ENCODE results near the gene SLC18A2. TPM values are rescaled to one million over a fixed set of nuclear protein-coding genes. Genes with fewer than 3 reads are reported as not detected.

Gene SLC18A2
- total RNA-seq, 2 donors from 2014 or later = 1.3 to 1.9 TPM

DNA sequence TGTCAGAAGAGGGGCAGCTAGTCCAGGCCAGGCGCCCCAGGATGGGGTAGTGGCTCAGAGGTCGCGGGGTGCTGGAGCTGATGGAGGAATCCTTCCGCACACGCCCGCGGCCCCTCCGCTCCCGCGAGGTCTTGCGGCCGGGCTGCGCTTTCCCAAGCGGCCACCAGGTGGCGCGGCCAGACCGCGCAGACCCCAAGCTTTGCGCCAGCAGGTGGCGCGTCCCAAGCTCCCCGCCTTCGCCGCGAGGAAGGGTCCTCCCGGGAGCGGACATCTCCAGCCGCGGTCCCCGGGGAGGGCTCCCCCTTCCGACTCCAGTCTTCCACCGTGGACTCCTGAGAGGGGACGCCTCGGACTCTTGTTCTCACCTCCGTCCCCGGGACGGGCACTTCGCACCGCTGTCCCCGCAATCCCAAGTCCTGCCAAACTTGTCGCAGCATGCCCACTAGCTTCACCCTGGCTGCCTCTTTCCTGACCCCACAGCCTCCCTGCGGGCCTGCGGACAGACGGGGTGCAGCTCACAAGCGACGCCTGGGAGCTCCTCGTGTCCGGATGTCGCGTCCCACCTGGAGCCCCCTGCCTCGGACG is 24.2 kb upstream of the SLC18A2 start:
- H3K36me3 ChIP-seq = no peaks in the 10 kb centered on the region
- WGBS = 2% methylated on average over 43 of the region's 52 CpGs
- DNase-seq (ENCODE audit: low spot score) = peak; percentile 46
- TF ChIP-seq POLR2A (IDR thresholded peaks at IDR 0.05) (no peak), POLR2AphosphoS5 (IDR thresholded peaks at IDR 0.05) (no peak)
- TF ChIP-seq, protein P1, sequence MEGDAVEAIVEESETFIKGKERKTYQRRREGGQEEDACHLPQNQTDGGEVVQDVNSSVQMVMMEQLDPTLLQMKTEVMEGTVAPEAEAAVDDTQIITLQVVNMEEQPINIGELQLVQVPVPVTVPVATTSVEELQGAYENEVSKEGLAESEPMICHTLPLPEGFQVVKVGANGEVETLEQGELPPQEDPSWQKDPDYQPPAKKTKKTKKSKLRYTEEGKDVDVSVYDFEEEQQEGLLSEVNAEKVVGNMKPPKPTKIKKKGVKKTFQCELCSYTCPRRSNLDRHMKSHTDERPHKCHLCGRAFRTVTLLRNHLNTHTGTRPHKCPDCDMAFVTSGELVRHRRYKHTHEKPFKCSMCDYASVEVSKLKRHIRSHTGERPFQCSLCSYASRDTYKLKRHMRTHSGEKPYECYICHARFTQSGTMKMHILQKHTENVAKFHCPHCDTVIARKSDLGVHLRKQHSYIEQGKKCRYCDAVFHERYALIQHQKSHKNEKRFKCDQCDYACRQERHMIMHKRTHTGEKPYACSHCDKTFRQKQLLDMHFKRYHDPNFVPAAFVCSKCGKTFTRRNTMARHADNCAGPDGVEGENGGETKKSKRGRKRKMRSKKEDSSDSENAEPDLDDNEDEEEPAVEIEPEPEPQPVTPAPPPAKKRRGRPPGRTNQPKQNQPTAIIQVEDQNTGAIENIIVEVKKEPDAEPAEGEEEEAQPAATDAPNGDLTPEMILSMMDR (IDR thresholded peaks at IDR 0.05) = peak; percentile 99 to 100 (median 100)
- no peaks in the 10 kb centered on the region for H3K9me3 ChIP-seq
- no peaks in the 10 kb centered on the region for H3K27me3 ChIP-seq (replicated peaks; ENCODE audit: insufficient read depth)
- peaks cover 10% of the 10 kb centered on the region for H3K4me1 ChIP-seq (replicated peaks)
- peak overlapping the region; percentile 20 to 43 for H3K4me3 ChIP-seq
- no peak overlapping the region for H3K27ac ChIP-seq
- intact Hi-C loops (cut with DNase I) = loop anchor here (10.0 kb wide), 2 partner anchors 98 to 1028 kb away; no protein-coding TSS in a partner anchor

- H3K4me1 ChIP-seq (replicated peaks) = peaks cover 10% of the 10 kb centered on the region
- intact Hi-C loops (cut with DNase I) = loop anchor here (10.0 kb wide), 2 partner anchors 98 to 1028 kb away; no protein-coding TSS in a partner anchor
- no peaks in the 10 kb centered on the region for H3K9me3 ChIP-seq
- H3K27ac ChIP-seq = no peak overlapping the region
- DNase-seq (ENCODE audit: low spot score) = no peak
- peak overlapping the region; percentile 20 to 43 for H3K4me3 ChIP-seq
- no peak for TF ChIP-seq POLR2A (IDR thresholded peaks at IDR 0.05)
- TF ChIP-seq, protein P1 (IDR thresholded peaks at IDR 0.05) = no peak
- no peak for TF ChIP-seq POLR2AphosphoS5 (IDR thresholded peaks at IDR 0.05)
- no peaks in the 10 kb centered on the region for H3K36me3 ChIP-seq
- no peaks in the 10 kb centered on the region for H3K27me3 ChIP-seq (replicated peaks; ENCODE audit: insufficient read depth)
- 26% methylated on average over 21 of the region's 22 CpGs for WGBS
These were observed 23.6 kb upstream of the SLC18A2 start for GRCh38 chr10:117217196-117217761.

- Histone ChIP-seq H3K9me3 (no peaks in the 10 kb centered on the region), H3K4me3 (no peak overlapping the region), H3K27me3 (replicated peaks; ENCODE audit: insufficient read depth) (no peaks in the 10 kb centered on the region), H3K4me1 (replicated peaks) (peaks cover 10% of the 10 kb centered on the region), H3K36me3 (no peaks in the 10 kb centered on the region), H3K27ac (no peak overlapping the region)
- intact Hi-C loops (cut with DNase I) = loop anchor here (10.0 kb wide), 2 partner anchors 96 to 1026 kb away; no protein-coding TSS in a partner anchor
- DNase-seq (ENCODE audit: low spot score) = no peak
- TF ChIP-seq, protein P1 (IDR thresholded peaks at IDR 0.05) = no peak
- no peak for TF ChIP-seq POLR2AphosphoS5 (IDR thresholded peaks at IDR 0.05)
- no peak for TF ChIP-seq POLR2A (IDR thresholded peaks at IDR 0.05)
- WGBS = 56% methylated on average over 8 of the region's 8 CpGs
These were observed 22.3 kb upstream of the SLC18A2 start for GRCh38 chr10:117218654-117219053.

- Histone ChIP-seq H3K27me3 (replicated peaks; ENCODE audit: insufficient read depth) (no peaks in the 10 kb centered on the region), H3K4me3 (no peak overlapping the region), H3K36me3 (no peaks in the 10 kb centered on the region), H3K4me1 (replicated peaks) (peaks cover 9% of the 10 kb centered on the region), H3K27ac (no peak overlapping the region), H3K9me3 (no peaks in the 10 kb centered on the region)
- DNase-seq (ENCODE audit: low spot score) = no peak
- TF ChIP-seq POLR2A (IDR thresholded peaks at IDR 0.05) (no peak), POLR2AphosphoS5 (IDR thresholded peaks at IDR 0.05) (no peak)
- TF ChIP-seq, protein P1 (IDR thresholded peaks at IDR 0.05) = no peak
- intact Hi-C loops (cut with DNase I) = no loop called here
- 49% methylated on average over 10 of the region's 10 CpGs for WGBS
These were observed 19.7 kb upstream of the SLC18A2 start for GRCh38 chr10:117221156-117221711.

All from prostate gland (tissue), 2 donors.